Left lung (tissue), 10 donors: ENCODE measurements around the gene B9D2. TPM values are rescaled to one million over a fixed set of nuclear protein-coding genes. Genes with fewer than 3 reads are reported as not detected.

Source experiments
- ATAC-seq: fragments of 200-7000 bp; cut with Tn5 transposase; one replicate; pipeline ENCODE4 v1.9.1; 2020; ENCODE audit warnings: moderate library complexity
- DNase-seq, 4 donors: peaks; one replicate each; pipeline ENCODE4 v3.0.0-alpha.2; 2013 to 2020
- H3K27ac ChIP-seq, 2 donors: fragments of 200-600 bp; sonication (generic) in 1 of 2; one replicate each; pipeline versions ENCODE4 v1.5.0 to v1.8.0; 2020 to 2021
- H3K27me3 ChIP-seq, 2 donors: fragments of 200-600 bp; sonication (generic) in 1 of 2; one replicate each; pipeline versions ENCODE4 v1.5.0 to v1.8.0; 2020 to 2021
- H3K36me3 ChIP-seq, 2 donors: fragments of 200-600 bp; sonication (generic) in 1 of 2; one replicate each; pipeline versions ENCODE4 v1.5.0 to v1.8.0; 2020 to 2021
- H3K4me1 ChIP-seq, 2 donors: fragments of 200-600 bp; one replicate each; pipeline ENCODE4 v1.8.0; 2021
- H3K4me3 ChIP-seq, 2 donors: fragments of 200-600 bp; sonication (generic) in 1 of 2; one replicate each; pipeline versions ENCODE4 v1.5.0 to v1.8.0; 2020 to 2021; ENCODE audit warnings: mild to moderate bottlenecking in 1 of 2
- H3K9me3 ChIP-seq, 2 donors: fragments of 200-600 bp; sonication (generic) in 1 of 2; one replicate each; pipeline versions ENCODE4 v1.5.0 to v1.8.0; 2020 to 2021
- CTCF ChIP-seq, 2 donors: fragments of 200-600 bp; sonication (generic) in 1 of 2; IDR thresholded peaks; one replicate each; pipeline versions ENCODE4 v1.5.0 to v1.8.0; 2021; ENCODE audit warnings: antibody characterized with exemption in 2 of 2
- intact Hi-C, 2 donors: fragments of 100-400 bp; cut with DNase I; formaldehyde crosslinking; loops; one replicate each; pipeline versions ENCODE4 v1.11.2 to v1.14.2; 2022
- polyA plus RNA-seq, 6 donors: library from polyadenylated mRNA; unstranded; fragments of 120-200 nt; gene quantifications; one replicate each; pipeline ENCODE4 v1.2.1, GENCODE V29; 2013; ENCODE audit not compliant: insufficient read length in 6 of 6
- total RNA-seq, 2 donors: library from RNA; stranded (reverse); fragmentation: NEBNext Ultra II Directional; extraction: Animal tissue kit (Norgen Biotek cat#: 25700); gene quantifications; one replicate each; pipeline ENCODE4 v1.2.1, GENCODE V29; 2021
- donor health status: DM: no; HTN: yes; CAD: no.
- donor health status: DM: no; HTN: no; CAD: no.

Gene B9D2
- total and polyA plus RNA-seq, 8 donors, result 6.6 to 8.8 (median 7.7) TPM

- H3K9me3 ChIP-seq, result no peaks in the 10 kb centered on the region
- peaks cover 13 to 58% of the 10 kb centered on the region in 2 donors for H3K4me1 ChIP-seq
- H3K27me3 ChIP-seq, result no peaks in the 10 kb centered on the region
- H3K36me3 ChIP-seq, result peaks cover 0 to 5% of the 10 kb centered on the region in 2 donors
- ATAC-seq (no peak), DNase-seq (no peak)
- no peak for TF ChIP-seq CTCF (IDR thresholded peaks at IDR 0.05)
- peak overlapping the region in 1 of 2 donors; percentile 84 for H3K4me3 ChIP-seq
- H3K27ac ChIP-seq, result no peak overlapping the region
- intact Hi-C loops, result no loop called here
These were observed 35.1 kb upstream of the B9D2 start for GRCh38 chr19:41399091-41399490.

- ATAC-seq (no peak), DNase-seq (no peak)
- H3K9me3 ChIP-seq, result no peaks in the 10 kb centered on the region
- TF ChIP-seq CTCF (IDR thresholded peaks at IDR 0.05), result no peak
- intact Hi-C loops, result no loop called here
- H3K4me1 ChIP-seq, result peaks cover 13 to 61% of the 10 kb centered on the region in 2 donors
- H3K36me3 ChIP-seq, result peaks cover 0 to 5% of the 10 kb centered on the region in 2 donors
- H3K27me3 ChIP-seq, result no peaks in the 10 kb centered on the region
- peak overlapping the region; percentile 84 to 94 for H3K4me3 ChIP-seq
- H3K27ac ChIP-seq, result no peak overlapping the region
These were observed 34.6 kb upstream of the B9D2 start for GRCh38 chr19:41398598-41398997.

- H3K4me3 ChIP-seq, result peak overlapping the region; percentile 84 to 94
- no peaks in the 10 kb centered on the region for H3K9me3 ChIP-seq
- H3K4me1 ChIP-seq, result peaks cover 13 to 63% of the 10 kb centered on the region in 2 donors
- no peak for TF ChIP-seq CTCF (IDR thresholded peaks at IDR 0.05)
- H3K27ac ChIP-seq, result peak overlapping the region; percentile 86 to 93
- intact Hi-C loops, result no loop called here
- no peaks in the 10 kb centered on the region for H3K27me3 ChIP-seq
- DNase-seq, result no peak
- no peak for ATAC-seq
- peaks cover 0 to 5% of the 10 kb centered on the region in 2 donors for H3K36me3 ChIP-seq
These were observed 34.1 kb upstream of the B9D2 start for GRCh38 chr19:41398050-41398418.

- no peaks in the 10 kb centered on the region for H3K27me3 ChIP-seq
- ATAC-seq, result peak; percentile 98
- peaks cover 0 to 5% of the 10 kb centered on the region in 2 donors for H3K36me3 ChIP-seq
- H3K4me3 ChIP-seq, result peak within 1 kb of the TSS; percentile 84 to 94
- intact Hi-C loops, result no loop called here
- TF ChIP-seq CTCF (IDR thresholded peaks at IDR 0.05), result no peak
- no peaks in the 10 kb centered on the region for H3K9me3 ChIP-seq
- peak; percentile 99 to 100 (median 100) for DNase-seq
- peak within 1 kb of the TSS; percentile 86 to 93 for H3K27ac ChIP-seq
- H3K4me1 ChIP-seq, result peaks cover 13 to 63% of the 10 kb centered on the region in 2 donors
These were observed 33.4 kb upstream of the B9D2 start, which contains the start of the genes BCKDHA and EXOSC5 for GRCh38 chr19:41397086-41398049. BCKDHA (plus strand) TSS chr19:41397818; CDS start chr19:41397828, 10 bp downstream. EXOSC5 (minus strand) TSS chr19:41397359; CDS start chr19:41397328, 31 bp downstream.

- Histone ChIP-seq H3K27me3 (no peaks in the 10 kb centered on the region), H3K36me3 (peaks cover 0 to 18% of the 10 kb centered on the region in 2 donors), H3K4me3 (no peak overlapping the region), H3K4me1 (peaks cover 13 to 50% of the 10 kb centered on the region in 2 donors), H3K27ac (no peak overlapping the region), H3K9me3 (no peaks in the 10 kb centered on the region)
- DNase-seq (no peak), ATAC-seq (no peak)
- intact Hi-C loops, result no loop called here
- TF ChIP-seq CTCF (IDR thresholded peaks at IDR 0.05), result no peak
These were observed 31.4 kb upstream of the B9D2 start for GRCh38 chr19:41395355-41395754.
